ENCODE results near the gene TMEM243. TPM values are rescaled to one million over a fixed set of nuclear protein-coding genes. Genes with fewer than 3 reads are reported as not detected.

TMEM243 gene
- total and polyA plus RNA-seq, 4 donors: 58.1 to 120 (median 85.1) TPM

DNA sequence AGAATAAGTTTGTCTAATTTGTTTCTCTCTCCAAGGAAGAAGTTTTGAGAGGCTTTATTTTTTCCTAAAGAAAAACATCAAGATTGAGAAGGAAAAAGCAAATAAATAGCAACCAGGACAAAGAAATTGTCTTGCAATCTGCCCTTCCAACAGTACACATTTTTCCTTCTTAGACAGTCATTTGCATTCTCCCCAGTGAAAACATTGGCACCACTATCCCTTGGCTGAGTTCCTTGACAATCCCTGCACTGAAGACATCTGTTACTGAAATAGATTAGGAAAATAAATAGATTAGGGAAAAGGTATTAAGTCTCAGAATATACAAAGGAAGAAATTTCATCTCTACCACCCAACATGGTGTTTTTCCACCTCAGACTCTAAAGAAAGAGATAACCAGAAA is 12.2 kb upstream of the TMEM243 start:
- H3K27ac ChIP-seq (ENCODE audit: low read depth in 1 of 2, low read length in 1 of 2): no peak overlapping the region
- H3K4me3 ChIP-seq: no peak overlapping the region
- H3K36me3 ChIP-seq (ENCODE audit: control insufficient read depth in 4 of 4, insufficient read depth in 4 of 4, low read length in 4 of 4): no peaks in the 10 kb centered on the region
- no peaks in the 10 kb centered on the region for H3K27me3 ChIP-seq (ENCODE audit: control insufficient read depth in 3 of 3, insufficient read depth in 3 of 3, low read length in 2 of 3)
- peak in 2 of 3 donors; percentile 36 to 64 for DNase-seq
- H3K9me3 ChIP-seq (ENCODE audit: control insufficient read depth in 4 of 4, insufficient read depth in 3 of 4, low read length in 3 of 4): no peaks in the 10 kb centered on the region
- ATAC-seq (ENCODE audit: insufficient read depth, low FRiP score): no peak
- H3K4me1 ChIP-seq (ENCODE audit: control insufficient read depth in 5 of 5, insufficient read depth in 5 of 5, low read length in 5 of 5): peaks cover 0 to 4% (median 0%) of the 10 kb centered on the region in 5 donors
- TF ChIP-seq, protein P1, sequence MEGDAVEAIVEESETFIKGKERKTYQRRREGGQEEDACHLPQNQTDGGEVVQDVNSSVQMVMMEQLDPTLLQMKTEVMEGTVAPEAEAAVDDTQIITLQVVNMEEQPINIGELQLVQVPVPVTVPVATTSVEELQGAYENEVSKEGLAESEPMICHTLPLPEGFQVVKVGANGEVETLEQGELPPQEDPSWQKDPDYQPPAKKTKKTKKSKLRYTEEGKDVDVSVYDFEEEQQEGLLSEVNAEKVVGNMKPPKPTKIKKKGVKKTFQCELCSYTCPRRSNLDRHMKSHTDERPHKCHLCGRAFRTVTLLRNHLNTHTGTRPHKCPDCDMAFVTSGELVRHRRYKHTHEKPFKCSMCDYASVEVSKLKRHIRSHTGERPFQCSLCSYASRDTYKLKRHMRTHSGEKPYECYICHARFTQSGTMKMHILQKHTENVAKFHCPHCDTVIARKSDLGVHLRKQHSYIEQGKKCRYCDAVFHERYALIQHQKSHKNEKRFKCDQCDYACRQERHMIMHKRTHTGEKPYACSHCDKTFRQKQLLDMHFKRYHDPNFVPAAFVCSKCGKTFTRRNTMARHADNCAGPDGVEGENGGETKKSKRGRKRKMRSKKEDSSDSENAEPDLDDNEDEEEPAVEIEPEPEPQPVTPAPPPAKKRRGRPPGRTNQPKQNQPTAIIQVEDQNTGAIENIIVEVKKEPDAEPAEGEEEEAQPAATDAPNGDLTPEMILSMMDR (IDR thresholded peaks at IDR 0.05; ENCODE audit: control extremely low read depth, extremely low read depth): no peak
- H3K9ac ChIP-seq (ENCODE audit: insufficient read depth in 1 of 2, low read length in 2 of 2): no peak overlapping the region

DNA sequence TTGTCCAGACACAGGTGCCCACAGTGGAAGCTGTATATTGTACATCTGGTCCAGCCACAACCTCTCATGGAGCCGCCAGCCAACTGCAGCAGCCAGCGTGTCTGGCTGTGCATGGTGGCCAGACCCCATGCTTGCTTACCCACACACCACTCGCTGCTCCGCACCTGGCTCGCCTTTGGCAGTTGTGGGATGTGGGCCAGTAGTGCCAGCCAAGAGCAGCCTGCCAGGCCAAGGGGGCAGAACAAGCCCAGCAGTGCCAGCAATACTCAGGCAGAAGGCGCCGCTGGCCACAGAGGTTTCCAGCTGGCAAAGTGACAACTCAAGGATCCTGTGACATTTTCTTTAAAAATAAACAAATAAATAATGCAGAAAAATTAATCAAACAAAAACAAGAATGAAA is 11.7 kb upstream of the TMEM243 start:
- Histone ChIP-seq H3K27ac (ENCODE audit: low read depth in 1 of 2, low read length in 1 of 2) (no peak overlapping the region), H3K9ac (ENCODE audit: insufficient read depth in 1 of 2, low read length in 2 of 2) (no peak overlapping the region), H3K4me3 (no peak overlapping the region), H3K4me1 (ENCODE audit: control insufficient read depth in 5 of 5, insufficient read depth in 5 of 5, low read length in 5 of 5) (peaks cover 0 to 4% (median 0%) of the 10 kb centered on the region in 5 donors), H3K36me3 (ENCODE audit: control insufficient read depth in 4 of 4, insufficient read depth in 4 of 4, low read length in 4 of 4) (no peaks in the 10 kb centered on the region), H3K27me3 (ENCODE audit: control insufficient read depth in 3 of 3, insufficient read depth in 3 of 3, low read length in 2 of 3) (no peaks in the 10 kb centered on the region), H3K9me3 (ENCODE audit: control insufficient read depth in 4 of 4, insufficient read depth in 3 of 4, low read length in 3 of 4) (no peaks in the 10 kb centered on the region)
- WGBS, 2 donors: 58 to 89% methylated on average over 7 of the region's 7 CpGs
- DNase-seq (no peak), ATAC-seq (ENCODE audit: insufficient read depth, low FRiP score) (no peak)
- TF ChIP-seq, protein P1 (IDR thresholded peaks at IDR 0.05; ENCODE audit: control extremely low read depth, extremely low read depth): no peak

DNA sequence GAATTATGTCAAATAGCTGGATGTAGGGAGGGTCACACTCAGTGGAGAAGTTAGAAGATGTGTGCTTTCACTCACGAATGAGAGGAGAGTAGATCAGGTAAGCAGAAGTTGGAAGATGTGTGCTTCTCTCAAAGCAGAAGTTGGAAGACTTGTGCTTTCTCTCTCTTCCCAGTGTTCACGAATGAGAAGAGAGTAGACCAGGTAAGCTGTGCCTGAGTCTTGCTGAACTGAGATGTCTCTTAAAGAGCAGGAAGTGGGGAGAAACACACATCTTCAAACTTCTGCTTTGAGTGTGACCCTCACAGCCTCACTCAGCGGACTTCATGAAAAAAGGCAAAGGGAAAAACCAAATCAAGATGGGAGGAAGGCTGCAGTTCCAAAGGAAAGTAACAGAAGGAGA is 7.0 kb upstream of the TMEM243 start:
- TF ChIP-seq, protein P1 (IDR thresholded peaks at IDR 0.05; ENCODE audit: control extremely low read depth, extremely low read depth): no peak

DNA sequence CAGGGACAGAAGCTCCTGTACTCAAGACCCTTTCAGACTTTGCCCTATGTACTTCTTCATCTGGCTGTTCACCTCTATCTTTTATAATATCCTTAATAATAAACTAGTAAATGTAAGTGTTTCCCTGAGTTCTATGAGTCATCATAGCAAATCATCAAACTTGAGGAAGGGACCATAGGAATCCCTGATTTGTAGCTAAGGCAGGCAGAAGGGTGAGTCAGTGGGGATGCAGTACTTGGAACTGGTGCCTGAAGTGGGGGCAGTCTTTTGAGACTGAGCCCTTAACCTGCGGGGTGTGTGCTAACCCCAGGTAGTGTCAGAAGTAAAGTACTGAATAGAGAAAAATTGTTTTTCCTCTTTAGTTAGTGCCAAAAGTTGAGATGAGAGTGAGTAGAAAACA is 6.2 kb upstream of the TMEM243 start:
- WGBS, 2 donors: 66 to 85% methylated on average over 1 of the region's 1 CpG
- no peak overlapping the region for H3K4me3 ChIP-seq
- peaks cover 0 to 6% (median 2%) of the 10 kb centered on the region in 5 donors for H3K4me1 ChIP-seq (ENCODE audit: control insufficient read depth in 5 of 5, insufficient read depth in 5 of 5, low read length in 5 of 5)
- H3K27ac ChIP-seq (ENCODE audit: low read depth in 1 of 2, low read length in 1 of 2): no peak overlapping the region
- H3K9me3 ChIP-seq (ENCODE audit: control insufficient read depth in 4 of 4, insufficient read depth in 3 of 4, low read length in 3 of 4): no peaks in the 10 kb centered on the region
- no peaks in the 10 kb centered on the region for H3K36me3 ChIP-seq (ENCODE audit: control insufficient read depth in 4 of 4, insufficient read depth in 4 of 4, low read length in 4 of 4)
- ATAC-seq (ENCODE audit: insufficient read depth, low FRiP score): peak; percentile 73
- TF ChIP-seq, protein P1 (IDR thresholded peaks at IDR 0.05; ENCODE audit: control extremely low read depth, extremely low read depth): no peak
- DNase-seq: no peak
- H3K9ac ChIP-seq (ENCODE audit: insufficient read depth in 1 of 2, low read length in 2 of 2): no peak overlapping the region
- peaks cover 0 to 15% (median 14%) of the 10 kb centered on the region in 3 donors for H3K27me3 ChIP-seq (ENCODE audit: control insufficient read depth in 3 of 3, insufficient read depth in 3 of 3, low read length in 2 of 3)

More for the DNA sequence above, 7.0 kb upstream of the TMEM243 start:
- Histone ChIP-seq H3K9me3 (ENCODE audit: control insufficient read depth in 4 of 4, insufficient read depth in 3 of 4, low read length in 3 of 4) (no peaks in the 10 kb centered on the region), H3K4me1 (ENCODE audit: control insufficient read depth in 5 of 5, insufficient read depth in 5 of 5, low read length in 5 of 5) (peaks cover 0 to 4% (median 0%) of the 10 kb centered on the region in 5 donors), H3K27me3 (ENCODE audit: control insufficient read depth in 3 of 3, insufficient read depth in 3 of 3, low read length in 2 of 3) (peaks cover 0 to 15% (median 14%) of the 10 kb centered on the region in 3 donors), H3K4me3 (no peak overlapping the region), H3K36me3 (ENCODE audit: control insufficient read depth in 4 of 4, insufficient read depth in 4 of 4, low read length in 4 of 4) (no peaks in the 10 kb centered on the region), H3K9ac (ENCODE audit: insufficient read depth in 1 of 2, low read length in 2 of 2) (no peak overlapping the region), H3K27ac (ENCODE audit: low read depth in 1 of 2, low read length in 1 of 2) (no peak overlapping the region)
- 61 to 76% methylated on average over 3 of the region's 3 CpGs for WGBS, 2 donors
- no peak for ATAC-seq (ENCODE audit: insufficient read depth, low FRiP score)
- DNase-seq: no peak
